Keratinocyte (primary cell): ENCODE results near the gene MMP12. TPM values are rescaled to one million over a fixed set of nuclear protein-coding genes. Genes with fewer than 3 reads are reported as not detected.
A peak's percentile ranks its signal among the peaks of the same experiment; 100 is the strongest.

ENCODE experiments used
- DNase-seq: peaks from one replicate; pipeline ENCODE4 v3.0.0-alpha.2; 2011; ENCODE audit warnings: low read depth, missing footprints, low spot score
- FAIRE-seq: peaks from 2 replicates; lab custom pipeline; 2011; peaks lifted over from hg19 to GRCh38; lab: Jason Lieb, UNC
- H2AFZ ChIP-seq: 2 replicates; pipeline ENCODE4 v1.6.0; 2012; ENCODE audit warnings: low read length, control low read depth, inconsistent platforms; ENCODE audit not compliant: control insufficient read depth
- H3K27ac ChIP-seq: 2 replicates; pipeline ENCODE4 v1.5.1; 2011; ENCODE audit warnings: low read length; ENCODE audit not compliant: control insufficient read depth, insufficient read depth
- H3K27me3 ChIP-seq: 3 replicates; pipeline ENCODE4 v1.6.0; 2011; ENCODE audit warnings: low read length; ENCODE audit not compliant: control insufficient read depth, insufficient read depth; ENCODE audit errors: extremely low read depth
- H3K36me3 ChIP-seq, 2 experiments: 2 replicates in 1 of 2; 3 replicates in 1 of 2; pipeline ENCODE4 v1.5.1; 2011; ENCODE audit warnings: low read length in 2 of 2, mild to moderate bottlenecking in 1 of 2; ENCODE audit not compliant: control insufficient read depth in 2 of 2, insufficient read depth in 2 of 2; ENCODE audit errors: extremely low read depth in 1 of 2
- H3K4me1 ChIP-seq: 3 replicates; pipeline ENCODE4 v1.5.1; 2011; ENCODE audit warnings: low read length; ENCODE audit not compliant: control insufficient read depth, insufficient read depth; ENCODE audit errors: extremely low read depth
- H3K4me2 ChIP-seq: 3 replicates; pipeline ENCODE4 v1.6.0; 2011; ENCODE audit warnings: low read depth, low read length; ENCODE audit not compliant: control insufficient read depth, insufficient read depth; ENCODE audit errors: extremely low read depth
- H3K4me3 ChIP-seq, 3 experiments: fragments of 200-600 bp in 1 of 3; sonication (generic) in 1 of 3; 2 replicates in 2 of 3; 3 replicates in 1 of 3; pipeline ENCODE4 v1.5.1; 2011 to 2016; ENCODE audit warnings: low read length in 3 of 3, mild to moderate bottlenecking in 3 of 3, control low read depth in 2 of 3, inconsistent platforms in 1 of 3, low read depth in 1 of 3, mixed read lengths in 1 of 3, mixed run types in 1 of 3, moderate library complexity in 1 of 3; ENCODE audit not compliant: control insufficient read depth in 2 of 3, insufficient read depth in 2 of 3; ENCODE audit errors: extremely low read depth in 1 of 3
- H3K79me2 ChIP-seq: 2 replicates; pipeline ENCODE4 v1.6.0; 2012; ENCODE audit warnings: low read length; ENCODE audit not compliant: control insufficient read depth, insufficient read depth
- H3K9ac ChIP-seq: 3 replicates; pipeline ENCODE4 v1.6.0; 2011; ENCODE audit warnings: low read length; ENCODE audit not compliant: control insufficient read depth, insufficient read depth; ENCODE audit errors: extremely low read depth
- H3K9me1 ChIP-seq: 3 replicates; pipeline ENCODE4 v1.6.0; 2011; ENCODE audit warnings: low read length; ENCODE audit not compliant: control insufficient read depth, insufficient read depth; ENCODE audit errors: extremely low read depth
- H3K9me3 ChIP-seq: 2 replicates; pipeline ENCODE4 v1.5.1; 2012; ENCODE audit warnings: low read depth, low read length; ENCODE audit not compliant: control insufficient read depth
- H4K20me1 ChIP-seq: 3 replicates; pipeline ENCODE4 v1.6.0; 2011; ENCODE audit warnings: low read length; ENCODE audit not compliant: control insufficient read depth, insufficient read depth; ENCODE audit errors: extremely low read depth
- CTCF ChIP-seq, 3 experiments: IDR thresholded peaks in 1 of 3; conservative IDR thresholded peaks in 1 of 3; optimal IDR thresholded peaks in 1 of 3; 2 replicates in 2 of 3; 3 replicates in 1 of 3; pipeline versions ENCODE3 to v1.5.1; 2011; ENCODE audit warnings: low read length in 3 of 3, mild to moderate bottlenecking in 3 of 3, moderate library complexity in 2 of 3, control low read depth in 1 of 3, inconsistent platforms in 1 of 3; ENCODE audit not compliant: insufficient read depth in 2 of 3; ENCODE audit errors: extremely low read depth in 1 of 3
- EZH2 ChIP-seq: IDR thresholded peaks from one replicate; pipeline ENCODE4 v1.6.1; 2012; ENCODE audit warnings: inconsistent platforms, mild to moderate bottlenecking, low read length, moderate library complexity
- dilution Hi-C: fragments of 300-500 bp; cut with MboI; formaldehyde crosslinking; loops from one replicate; pipeline ENCODE4 v1.7.0; 2020; ENCODE audit warnings: low sequenced_read_pairs; ENCODE audit not compliant: extremely low pct_ligation_motif_present
- polyA plus RNA-seq, 5 experiments: library from polyadenylated mRNA; depleted of rRNA in 3 of 5; stranded (reverse) in 3 of 5; stranded (forward) in 1 of 5; unstranded in 1 of 5; fragments of >200 nt; gene quantifications; 1 replicate in 1 of 5; 2 replicates in 3 of 5; 3 replicates in 1 of 5; pipeline versions ENCODE4 v1.2.1 to v1.2.3, GENCODE V29; 2011 to 2012; ENCODE audit warnings: missing spikeins in 2 of 5, low read depth in 1 of 5, low replicate concordance in 1 of 5

MMP12 gene
- polyA plus RNA-seq, 1 donor (not counting 4 experiments of a cell fraction or from before 2014, with no cell fraction given) = 0.05 TPM

GRCh38 chr11:102836290-102836875, 38.4 kb downstream of the MMP12 start:
- Histone ChIP-seq H3K27me3 (no peaks in the 10 kb centered on the region), H3K9ac (no peak overlapping the region), H3K4me1 (peaks cover 12% of the 10 kb centered on the region), H3K36me3 (no peaks in the 10 kb centered on the region), H3K9me3 (no peaks in the 10 kb centered on the region), H3K9me1 (no peaks in the 10 kb centered on the region), H3K79me2 (no peaks in the 10 kb centered on the region), H3K4me2 (peak overlapping the region; percentile 23), H3K27ac (no peak overlapping the region), H2AFZ (peak overlapping the region; percentile 27), H4K20me1 (no peaks in the 10 kb centered on the region), H3K4me3 (no peak overlapping the region)
- FAIRE-seq (peak; percentile 77), DNase-seq (no peak)
- TF ChIP-seq EZH2 (no peak), CTCF (optimal IDR thresholded peaks at IDR 0.05 in 1 of 3, IDR thresholded peaks at IDR 0.05 in 1 of 3, conservative IDR thresholded peaks at IDR 0.05 in 1 of 3; ENCODE audit: extremely low read depth in 1 of 3, insufficient read depth in 2 of 3, low read length in 3 of 3) (no peak)
- dilution Hi-C loops = no loop called here

GRCh38 chr11:102833731-102834130, 41.1 kb downstream of the MMP12 start:
- no peak overlapping the region for H3K9ac ChIP-seq
- no peaks in the 10 kb centered on the region for H3K79me2 ChIP-seq
- TF ChIP-seq CTCF (optimal IDR thresholded peaks at IDR 0.05 in 1 of 3, IDR thresholded peaks at IDR 0.05 in 1 of 3, conservative IDR thresholded peaks at IDR 0.05 in 1 of 3; ENCODE audit: extremely low read depth in 1 of 3, insufficient read depth in 2 of 3, low read length in 3 of 3) (no peak), EZH2 (no peak)
- H3K4me3 ChIP-seq = no peak overlapping the region
- no peak overlapping the region for H2AFZ ChIP-seq
- FAIRE-seq (no peak), DNase-seq (no peak)
- H3K27ac ChIP-seq = no peak overlapping the region
- no peak overlapping the region for H3K4me2 ChIP-seq
- H3K9me3 ChIP-seq = no peaks in the 10 kb centered on the region
- H3K4me1 ChIP-seq = peaks cover 30% of the 10 kb centered on the region
- no peaks in the 10 kb centered on the region for H4K20me1 ChIP-seq
- H3K9me1 ChIP-seq = no peaks in the 10 kb centered on the region
- no peaks in the 10 kb centered on the region for H3K27me3 ChIP-seq
- H3K36me3 ChIP-seq = no peaks in the 10 kb centered on the region
- dilution Hi-C loops = no loop called here
